ENCODE measurements around the gene ADIPOR2.

DNA sequence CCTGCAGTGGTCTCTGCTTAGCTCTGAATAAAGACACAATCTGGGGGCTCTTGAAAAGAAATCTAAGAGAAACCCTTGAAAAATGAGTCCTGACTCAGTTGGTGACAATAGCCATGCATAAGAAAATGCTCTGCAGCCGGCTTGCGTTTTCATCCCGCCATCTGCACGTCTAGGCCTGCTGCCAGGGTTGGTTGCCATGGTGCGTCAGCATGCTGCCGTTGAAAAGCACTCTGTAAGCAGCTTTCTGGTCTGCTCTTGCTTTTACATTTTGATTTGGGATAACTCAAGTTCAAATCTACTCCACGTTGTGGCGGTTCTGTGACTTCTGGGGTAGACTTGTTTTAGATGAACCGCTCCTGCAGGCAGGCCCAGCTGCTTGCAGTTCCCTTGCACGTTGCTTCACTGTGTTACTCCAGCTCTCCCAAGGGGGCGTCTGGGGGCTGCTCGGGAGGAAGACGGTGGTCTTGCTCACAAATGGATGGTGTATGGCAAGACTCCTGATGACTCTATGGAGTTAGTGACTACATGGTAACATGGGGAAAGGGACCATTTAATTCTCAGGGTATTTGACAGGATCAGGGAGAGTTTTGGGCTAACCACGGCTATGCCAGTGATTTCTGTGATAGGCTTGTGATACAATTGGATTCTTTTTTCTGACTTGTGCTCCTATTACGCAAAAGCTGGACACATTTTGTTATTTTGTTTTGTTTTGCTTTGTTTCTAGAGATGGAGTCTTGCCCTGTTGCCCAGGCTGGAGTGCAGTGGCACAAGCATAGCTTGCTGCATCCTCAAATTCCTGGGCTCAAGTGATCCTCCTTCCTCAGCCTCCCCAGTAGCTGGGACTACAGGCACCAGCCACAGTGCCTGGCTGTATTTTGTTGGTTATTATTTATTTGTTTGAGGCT is 46.1 kb upstream of the ADIPOR2 start:
- TF ChIP-seq, protein P1, sequence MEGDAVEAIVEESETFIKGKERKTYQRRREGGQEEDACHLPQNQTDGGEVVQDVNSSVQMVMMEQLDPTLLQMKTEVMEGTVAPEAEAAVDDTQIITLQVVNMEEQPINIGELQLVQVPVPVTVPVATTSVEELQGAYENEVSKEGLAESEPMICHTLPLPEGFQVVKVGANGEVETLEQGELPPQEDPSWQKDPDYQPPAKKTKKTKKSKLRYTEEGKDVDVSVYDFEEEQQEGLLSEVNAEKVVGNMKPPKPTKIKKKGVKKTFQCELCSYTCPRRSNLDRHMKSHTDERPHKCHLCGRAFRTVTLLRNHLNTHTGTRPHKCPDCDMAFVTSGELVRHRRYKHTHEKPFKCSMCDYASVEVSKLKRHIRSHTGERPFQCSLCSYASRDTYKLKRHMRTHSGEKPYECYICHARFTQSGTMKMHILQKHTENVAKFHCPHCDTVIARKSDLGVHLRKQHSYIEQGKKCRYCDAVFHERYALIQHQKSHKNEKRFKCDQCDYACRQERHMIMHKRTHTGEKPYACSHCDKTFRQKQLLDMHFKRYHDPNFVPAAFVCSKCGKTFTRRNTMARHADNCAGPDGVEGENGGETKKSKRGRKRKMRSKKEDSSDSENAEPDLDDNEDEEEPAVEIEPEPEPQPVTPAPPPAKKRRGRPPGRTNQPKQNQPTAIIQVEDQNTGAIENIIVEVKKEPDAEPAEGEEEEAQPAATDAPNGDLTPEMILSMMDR (IDR thresholded peaks at IDR 0.05), result no peak
- TF ChIP-seq POLR2A (IDR thresholded peaks at IDR 0.05), result no peak
